Keratinocyte (primary cell): Measurements from ENCODE around the gene GPR65. TPM values are rescaled to one million over a fixed set of nuclear protein-coding genes. Genes with fewer than 3 reads are reported as not detected.

Experiments
- DNase-seq: peaks from one replicate; pipeline ENCODE4 v3.0.0-alpha.2; 2011; ENCODE audit warnings: low read depth, missing footprints, low spot score
- FAIRE-seq: peaks from 2 replicates; lab custom pipeline; 2011; peaks lifted over from hg19 to GRCh38; lab: Jason Lieb, UNC
- H2AFZ ChIP-seq: 2 replicates; pipeline ENCODE4 v1.6.0; 2012; ENCODE audit warnings: low read length, control low read depth, inconsistent platforms; ENCODE audit not compliant: control insufficient read depth
- H3K27ac ChIP-seq: 2 replicates; pipeline ENCODE4 v1.5.1; 2011; ENCODE audit warnings: low read length; ENCODE audit not compliant: control insufficient read depth, insufficient read depth
- H3K27me3 ChIP-seq: 3 replicates; pipeline ENCODE4 v1.6.0; 2011; ENCODE audit warnings: low read length; ENCODE audit not compliant: control insufficient read depth, insufficient read depth; ENCODE audit errors: extremely low read depth
- H3K36me3 ChIP-seq, 2 experiments: 2 replicates in 1 of 2; 3 replicates in 1 of 2; pipeline ENCODE4 v1.5.1; 2011; ENCODE audit warnings: low read length in 2 of 2, mild to moderate bottlenecking in 1 of 2; ENCODE audit not compliant: control insufficient read depth in 2 of 2, insufficient read depth in 2 of 2; ENCODE audit errors: extremely low read depth in 1 of 2
- H3K4me1 ChIP-seq: 3 replicates; pipeline ENCODE4 v1.5.1; 2011; ENCODE audit warnings: low read length; ENCODE audit not compliant: control insufficient read depth, insufficient read depth; ENCODE audit errors: extremely low read depth
- H3K4me2 ChIP-seq: 3 replicates; pipeline ENCODE4 v1.6.0; 2011; ENCODE audit warnings: low read depth, low read length; ENCODE audit not compliant: control insufficient read depth, insufficient read depth; ENCODE audit errors: extremely low read depth
- H3K4me3 ChIP-seq, 3 experiments: fragments of 200-600 bp in 1 of 3; sonication (generic) in 1 of 3; 2 replicates in 2 of 3; 3 replicates in 1 of 3; pipeline ENCODE4 v1.5.1; 2011 to 2016; ENCODE audit warnings: low read length in 3 of 3, mild to moderate bottlenecking in 3 of 3, control low read depth in 2 of 3, inconsistent platforms in 1 of 3, low read depth in 1 of 3, mixed read lengths in 1 of 3, mixed run types in 1 of 3, moderate library complexity in 1 of 3; ENCODE audit not compliant: control insufficient read depth in 2 of 3, insufficient read depth in 2 of 3; ENCODE audit errors: extremely low read depth in 1 of 3
- H3K79me2 ChIP-seq: 2 replicates; pipeline ENCODE4 v1.6.0; 2012; ENCODE audit warnings: low read length; ENCODE audit not compliant: control insufficient read depth, insufficient read depth
- H3K9ac ChIP-seq: 3 replicates; pipeline ENCODE4 v1.6.0; 2011; ENCODE audit warnings: low read length; ENCODE audit not compliant: control insufficient read depth, insufficient read depth; ENCODE audit errors: extremely low read depth
- H3K9me1 ChIP-seq: 3 replicates; pipeline ENCODE4 v1.6.0; 2011; ENCODE audit warnings: low read length; ENCODE audit not compliant: control insufficient read depth, insufficient read depth; ENCODE audit errors: extremely low read depth
- H3K9me3 ChIP-seq: 2 replicates; pipeline ENCODE4 v1.5.1; 2012; ENCODE audit warnings: low read depth, low read length; ENCODE audit not compliant: control insufficient read depth
- H4K20me1 ChIP-seq: 3 replicates; pipeline ENCODE4 v1.6.0; 2011; ENCODE audit warnings: low read length; ENCODE audit not compliant: control insufficient read depth, insufficient read depth; ENCODE audit errors: extremely low read depth
- EZH2 ChIP-seq: IDR thresholded peaks from one replicate; pipeline ENCODE4 v1.6.1; 2012; ENCODE audit warnings: inconsistent platforms, mild to moderate bottlenecking, low read length, moderate library complexity
- dilution Hi-C: fragments of 300-500 bp; cut with MboI; formaldehyde crosslinking; loops from one replicate; pipeline ENCODE4 v1.7.0; 2020; ENCODE audit warnings: low sequenced_read_pairs; ENCODE audit not compliant: extremely low pct_ligation_motif_present
- polyA plus RNA-seq, 5 experiments: library from polyadenylated mRNA; depleted of rRNA in 3 of 5; stranded (reverse) in 3 of 5; stranded (forward) in 1 of 5; unstranded in 1 of 5; fragments of >200 nt; gene quantifications; 1 replicate in 1 of 5; 2 replicates in 3 of 5; 3 replicates in 1 of 5; pipeline versions ENCODE4 v1.2.1 to v1.2.3, GENCODE V29; 2011 to 2012; ENCODE audit warnings: missing spikeins in 2 of 5, low read depth in 1 of 5, low replicate concordance in 1 of 5
- TF ChIP-seq, protein P1 (sequence below), 3 experiments: IDR thresholded peaks in 1 of 3; conservative IDR thresholded peaks in 1 of 3; optimal IDR thresholded peaks in 1 of 3; 2 replicates in 2 of 3; 3 replicates in 1 of 3; pipeline versions ENCODE3 to v1.5.1; 2011; ENCODE audit warnings: low read length in 3 of 3, mild to moderate bottlenecking in 3 of 3, moderate library complexity in 2 of 3, control low read depth in 1 of 3, inconsistent platforms in 1 of 3; ENCODE audit not compliant: insufficient read depth in 2 of 3; ENCODE audit errors: extremely low read depth in 1 of 3

The GPR65 gene
- polyA plus RNA-seq, 1 donor (not counting 4 experiments of a cell fraction or from before 2014, with no cell fraction given) = not detected

DNA sequence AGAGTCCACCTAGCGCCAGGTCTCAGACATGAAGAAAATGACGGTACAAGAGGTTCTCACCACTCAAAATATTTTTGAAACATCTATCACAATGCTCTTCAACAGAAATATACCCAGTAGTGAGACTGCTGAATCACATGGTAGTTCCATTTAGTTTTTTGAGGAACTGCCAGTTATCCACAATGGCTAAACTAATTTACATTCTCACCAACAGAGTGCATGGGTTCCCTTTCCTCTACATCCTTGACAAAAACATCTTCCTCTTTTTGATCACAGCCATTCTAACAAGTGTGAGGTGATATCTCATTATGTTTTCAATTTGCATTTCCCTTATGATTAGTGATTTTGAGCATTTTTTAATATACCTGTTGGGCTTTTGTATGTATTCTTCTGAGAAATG is 5.7 kb upstream of the GPR65 start:
- H3K79me2 ChIP-seq = no peaks in the 10 kb centered on the region
- no peak overlapping the region for H3K4me2 ChIP-seq
- no peak overlapping the region for H3K4me3 ChIP-seq
- FAIRE-seq = no peak
- no peak overlapping the region for H3K27ac ChIP-seq
- no peak for DNase-seq
- H4K20me1 ChIP-seq = no peaks in the 10 kb centered on the region
- dilution Hi-C loops = no loop called here
- TF ChIP-seq, protein P1, sequence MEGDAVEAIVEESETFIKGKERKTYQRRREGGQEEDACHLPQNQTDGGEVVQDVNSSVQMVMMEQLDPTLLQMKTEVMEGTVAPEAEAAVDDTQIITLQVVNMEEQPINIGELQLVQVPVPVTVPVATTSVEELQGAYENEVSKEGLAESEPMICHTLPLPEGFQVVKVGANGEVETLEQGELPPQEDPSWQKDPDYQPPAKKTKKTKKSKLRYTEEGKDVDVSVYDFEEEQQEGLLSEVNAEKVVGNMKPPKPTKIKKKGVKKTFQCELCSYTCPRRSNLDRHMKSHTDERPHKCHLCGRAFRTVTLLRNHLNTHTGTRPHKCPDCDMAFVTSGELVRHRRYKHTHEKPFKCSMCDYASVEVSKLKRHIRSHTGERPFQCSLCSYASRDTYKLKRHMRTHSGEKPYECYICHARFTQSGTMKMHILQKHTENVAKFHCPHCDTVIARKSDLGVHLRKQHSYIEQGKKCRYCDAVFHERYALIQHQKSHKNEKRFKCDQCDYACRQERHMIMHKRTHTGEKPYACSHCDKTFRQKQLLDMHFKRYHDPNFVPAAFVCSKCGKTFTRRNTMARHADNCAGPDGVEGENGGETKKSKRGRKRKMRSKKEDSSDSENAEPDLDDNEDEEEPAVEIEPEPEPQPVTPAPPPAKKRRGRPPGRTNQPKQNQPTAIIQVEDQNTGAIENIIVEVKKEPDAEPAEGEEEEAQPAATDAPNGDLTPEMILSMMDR (optimal IDR thresholded peaks at IDR 0.05 in 1 of 3, IDR thresholded peaks at IDR 0.05 in 1 of 3, conservative IDR thresholded peaks at IDR 0.05 in 1 of 3; ENCODE audit: extremely low read depth in 1 of 3, insufficient read depth in 2 of 3, low read length in 3 of 3) = no peak
- H3K27me3 ChIP-seq = no peaks in the 10 kb centered on the region
- no peaks in the 10 kb centered on the region for H3K9me1 ChIP-seq
- H3K9me3 ChIP-seq = no peaks in the 10 kb centered on the region
- no peaks in the 10 kb centered on the region for H3K36me3 ChIP-seq
- H2AFZ ChIP-seq = no peak overlapping the region
- H3K4me1 ChIP-seq = no peaks in the 10 kb centered on the region
- no peak overlapping the region for H3K9ac ChIP-seq

DNA sequence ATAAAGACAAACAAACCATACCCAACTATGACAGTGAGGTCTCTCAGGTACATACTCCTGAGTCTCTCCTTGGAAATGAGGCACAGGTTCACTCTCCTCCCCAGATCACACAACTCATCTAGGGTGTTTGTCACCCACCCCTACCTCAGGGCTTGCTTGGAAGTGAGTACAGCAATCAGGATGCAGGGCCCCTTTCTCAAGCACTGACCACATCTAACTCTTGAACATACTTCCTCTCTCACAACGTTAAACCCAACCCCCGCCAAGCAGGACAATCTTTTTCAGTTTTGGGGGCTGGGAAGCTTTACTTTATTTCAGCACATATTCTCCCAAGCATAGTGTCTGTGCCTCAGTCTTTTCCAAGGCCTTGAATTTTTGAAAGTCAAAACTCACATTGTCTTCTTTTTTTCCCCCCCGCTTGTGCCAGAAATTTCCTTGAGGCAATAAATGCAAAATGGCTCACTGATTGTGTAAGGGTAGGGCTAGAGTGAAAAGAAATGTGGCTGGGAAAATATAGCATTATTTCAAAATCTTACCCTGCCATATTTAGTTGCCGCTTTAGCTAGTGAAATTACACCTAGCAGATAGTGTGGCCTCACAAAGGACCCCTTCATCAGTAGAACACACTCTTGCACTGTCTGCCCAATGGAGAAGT is 2.4 kb upstream of the GPR65 start:
- H3K4me1 ChIP-seq = no peaks in the 10 kb centered on the region
- no peaks in the 10 kb centered on the region for H4K20me1 ChIP-seq
- no peak for FAIRE-seq
- H3K9ac ChIP-seq = no peak overlapping the region
- no peak overlapping the region for H2AFZ ChIP-seq
- no peak overlapping the region for H3K4me3 ChIP-seq
- H3K27me3 ChIP-seq = no peaks in the 10 kb centered on the region
- dilution Hi-C loops = no loop called here
- H3K79me2 ChIP-seq = no peaks in the 10 kb centered on the region
- H3K4me2 ChIP-seq = no peak overlapping the region
- DNase-seq = no peak
- H3K36me3 ChIP-seq = no peaks in the 10 kb centered on the region
- no peak overlapping the region for H3K27ac ChIP-seq
- H3K9me3 ChIP-seq = no peaks in the 10 kb centered on the region
- no peaks in the 10 kb centered on the region for H3K9me1 ChIP-seq
- TF ChIP-seq EZH2 = no peak
- TF ChIP-seq, protein P1 (optimal IDR thresholded peaks at IDR 0.05 in 1 of 3, IDR thresholded peaks at IDR 0.05 in 1 of 3, conservative IDR thresholded peaks at IDR 0.05 in 1 of 3; ENCODE audit: extremely low read depth in 1 of 3, insufficient read depth in 2 of 3, low read length in 3 of 3) = no peak
